HCEC 1CT (cell line): ENCODE measurements around the gene KCNMA1.
A peak's percentile ranks its signal among the peaks of the same experiment; 100 is the strongest.

Experiments used
- DNase-seq: peaks from one replicate; pipeline ENCODE4 v3.0.0-alpha.2; 2017

Gene KCNMA1

GRCh38 chr10:77474939-77475338 lies 162.7 kb downstream of the KCNMA1 start:
- DNase-seq, result no peak

DNA sequence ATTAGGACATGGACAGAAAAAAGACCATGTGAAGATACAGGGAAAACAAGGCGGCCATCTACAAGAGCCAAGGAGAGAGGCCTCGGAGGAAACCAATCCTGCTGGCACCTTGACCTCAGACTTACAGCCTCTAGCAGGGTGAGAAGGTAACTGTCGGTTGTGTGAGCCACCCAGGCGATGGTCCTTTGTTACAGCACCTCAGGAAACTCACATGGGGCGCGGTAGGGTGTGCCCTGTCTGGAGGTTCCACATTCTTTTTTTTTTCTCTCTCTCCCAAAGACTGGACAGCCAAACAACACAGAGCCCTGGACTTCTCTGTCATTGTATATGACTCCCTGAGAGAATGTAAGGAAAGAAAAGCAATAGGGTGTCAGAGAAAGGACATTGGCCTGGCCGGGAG lies 163.2 kb downstream of the KCNMA1 start:
- DNase-seq, result no peak

DNA sequence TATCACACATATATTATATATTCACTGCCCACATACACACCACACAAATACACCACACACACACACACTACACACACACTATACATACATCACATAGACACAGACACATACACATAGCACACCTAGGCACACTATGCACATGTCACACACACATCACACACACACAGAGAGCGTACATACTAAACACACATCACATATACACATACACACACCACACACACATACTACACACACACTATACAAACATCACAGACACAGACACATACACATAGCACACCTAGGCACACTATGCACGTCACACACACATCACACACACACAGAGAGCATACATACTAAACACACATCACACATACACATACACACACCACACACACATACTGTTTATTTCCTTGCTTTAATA lies 165.5 kb downstream of the KCNMA1 start:
- no peak for DNase-seq

DNA sequence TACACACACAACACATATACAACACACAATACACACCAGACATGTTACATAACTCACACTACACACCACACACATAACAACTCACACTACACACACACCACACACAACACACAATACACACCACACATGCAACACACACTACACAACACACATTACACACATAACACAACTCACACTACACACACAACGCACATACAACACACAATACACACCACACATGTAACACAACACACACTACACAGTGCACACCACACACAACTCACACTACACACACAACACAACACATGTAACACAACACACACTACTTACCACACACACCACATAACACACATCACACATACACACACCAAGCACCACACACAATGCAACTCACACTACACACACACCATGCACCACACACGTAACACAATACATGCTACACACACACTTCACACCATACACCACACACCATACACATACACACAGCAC lies 166.5 kb downstream of the KCNMA1 start:
- no peak for DNase-seq

- no peak for DNase-seq
Observed at GRCh38 chr10:77467422-77467963, 170.1 kb downstream of the KCNMA1 start.

- DNase-seq, result peak; percentile 44
Observed at GRCh38 chr10:77463967-77464745, 173.5 kb downstream of the KCNMA1 start.

DNA sequence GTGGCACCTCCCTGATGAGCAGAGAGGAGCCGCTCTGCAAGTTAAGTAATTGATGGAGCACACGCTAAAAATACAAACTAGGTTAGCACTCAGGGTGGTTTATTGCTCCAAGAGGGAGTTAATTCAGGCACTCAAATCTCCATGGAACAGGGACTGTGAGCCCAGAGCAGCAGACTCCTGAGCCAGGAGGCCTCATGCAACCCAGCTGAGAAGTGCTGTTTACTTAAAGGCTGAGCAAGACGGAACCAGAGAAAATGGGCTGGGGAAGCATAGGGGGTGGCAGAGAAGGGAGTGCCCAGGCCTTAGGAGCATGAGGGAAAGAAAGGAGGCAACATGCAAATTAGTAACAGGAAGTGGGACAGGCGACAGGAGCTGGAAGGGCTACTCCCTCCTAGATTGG lies 174.1 kb downstream of the KCNMA1 start:
- no peak for DNase-seq

- DNase-seq, result no peak
Observed at GRCh38 chr10:77461636-77462296, 175.8 kb downstream of the KCNMA1 start.

DNA sequence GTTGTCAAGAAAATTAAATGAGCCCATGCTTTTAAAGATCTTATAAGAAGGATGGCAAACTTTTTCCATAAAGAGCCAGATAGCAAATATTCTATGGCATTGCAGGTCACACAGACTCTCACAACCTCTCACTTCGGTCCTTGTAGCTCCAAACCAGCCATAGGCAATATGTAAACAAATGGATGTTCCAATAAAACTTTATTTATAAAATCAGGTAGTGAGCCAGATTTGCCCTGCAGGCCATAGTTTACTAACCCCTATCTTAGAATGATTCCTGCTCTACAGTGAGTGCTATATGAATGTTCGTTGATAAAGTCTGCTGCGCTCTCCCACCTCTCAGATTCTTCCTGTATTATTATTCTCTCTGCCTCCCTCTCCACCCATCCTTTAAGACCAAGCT lies 177.7 kb downstream of the KCNMA1 start:
- no peak for DNase-seq

- DNase-seq, result peak; percentile 3
Observed at GRCh38 chr10:77458986-77459590, 178.5 kb downstream of the KCNMA1 start.

DNA sequence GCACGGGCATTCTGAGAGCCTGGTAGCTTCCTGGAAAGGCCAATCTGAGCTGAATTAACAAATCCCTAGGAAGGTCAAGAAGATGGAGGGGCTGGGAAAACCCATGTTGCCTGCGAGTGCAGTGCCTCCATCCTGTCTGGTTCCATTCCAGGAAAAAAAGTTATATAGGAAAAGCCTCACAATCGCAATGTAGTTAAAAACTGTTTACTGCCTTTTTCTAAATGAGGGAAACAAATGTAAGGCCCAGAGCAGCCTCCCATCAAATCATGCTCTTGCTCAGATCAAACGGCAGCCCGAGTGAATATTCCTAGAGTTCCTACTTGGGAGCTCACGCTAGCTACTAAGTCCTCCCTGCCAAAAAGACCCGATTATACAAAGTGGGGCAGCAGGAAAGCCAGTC lies 179.9 kb downstream of the KCNMA1 start:
- DNase-seq, result no peak

GRCh38 chr10:77457266-77457665 lies 180.3 kb downstream of the KCNMA1 start:
- no peak for DNase-seq

- no peak for DNase-seq
Observed at GRCh38 chr10:77456414-77456813, 181.2 kb downstream of the KCNMA1 start.

- DNase-seq, result peak; percentile 4
Observed at GRCh38 chr10:77455561-77455960, 182.0 kb downstream of the KCNMA1 start.

- no peak for DNase-seq
Observed at GRCh38 chr10:77452952-77453564, 184.6 kb downstream of the KCNMA1 start.

DNA sequence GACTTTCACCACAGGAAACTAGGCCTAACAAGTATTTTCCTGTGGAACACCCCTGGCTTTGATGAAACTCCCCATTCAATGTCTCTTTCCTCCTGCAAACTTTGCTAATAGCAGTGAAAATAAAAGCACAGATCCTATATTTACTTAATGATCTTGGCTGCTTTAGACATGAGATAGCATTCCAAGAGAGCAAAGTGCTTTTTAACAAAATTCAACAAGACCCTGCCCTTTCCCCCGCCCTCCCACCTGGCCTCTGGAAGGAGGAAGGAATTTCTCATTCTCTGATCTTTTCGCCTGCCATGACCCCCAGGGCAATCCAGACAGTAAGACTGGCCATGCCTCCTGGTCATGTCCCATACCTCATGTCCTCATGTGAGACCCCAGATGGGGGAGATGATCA lies 185.7 kb downstream of the KCNMA1 start:
- no peak for DNase-seq

- DNase-seq, result no peak
Observed at GRCh38 chr10:77448226-77448625, 189.4 kb downstream of the KCNMA1 start.

GRCh38 chr10:77446700-77447099 lies 190.9 kb downstream of the KCNMA1 start:
- no peak for DNase-seq

- no peak for DNase-seq
Observed at GRCh38 chr10:77445547-77445946, 192.1 kb downstream of the KCNMA1 start.

- no peak for DNase-seq
Observed at GRCh38 chr10:77444041-77444440, 193.6 kb downstream of the KCNMA1 start.

- DNase-seq, result no peak
Observed at GRCh38 chr10:77442699-77443189, 194.9 kb downstream of the KCNMA1 start.

- no peak for DNase-seq
Observed at GRCh38 chr10:77441353-77442166, 196.0 kb downstream of the KCNMA1 start.
